GM12801 (cell line): ENCODE measurements around the gene INSL4.

ENCODE experiments used
- TF ChIP-seq, protein P1 (sequence below): IDR thresholded peaks from one replicate; pipeline ENCODE4 v1.5.1; 2011; ENCODE audit warnings: control low read depth; ENCODE audit not compliant: insufficient read length; ENCODE audit errors: extremely low read depth

The INSL4 gene

DNA sequence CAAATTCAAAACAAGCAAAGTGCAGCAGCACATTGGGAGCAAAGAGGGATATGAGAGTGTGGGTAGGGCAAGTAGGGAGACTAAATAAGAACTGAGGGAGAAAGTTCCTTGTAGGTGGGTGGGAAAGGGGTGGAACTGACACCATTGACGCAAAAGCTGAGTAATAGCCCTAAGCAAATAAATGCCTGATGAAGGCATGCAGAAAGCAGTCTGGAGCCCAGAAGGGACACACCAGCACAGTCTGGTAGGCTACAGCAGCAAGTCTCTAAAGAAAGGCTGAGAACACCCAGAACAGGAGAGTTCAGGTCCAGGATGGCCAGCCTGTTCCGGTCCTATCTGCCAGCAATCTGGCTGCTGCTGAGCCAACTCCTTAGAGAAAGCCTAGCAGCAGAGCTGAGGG lies at the start of gene INSL4:
TSS of gene INSL4 (plus strand) at position 208 of the 400 bp plus-strand sequence. CDS start at position 313, 105 bp downstream.
- TF ChIP-seq, protein P1, sequence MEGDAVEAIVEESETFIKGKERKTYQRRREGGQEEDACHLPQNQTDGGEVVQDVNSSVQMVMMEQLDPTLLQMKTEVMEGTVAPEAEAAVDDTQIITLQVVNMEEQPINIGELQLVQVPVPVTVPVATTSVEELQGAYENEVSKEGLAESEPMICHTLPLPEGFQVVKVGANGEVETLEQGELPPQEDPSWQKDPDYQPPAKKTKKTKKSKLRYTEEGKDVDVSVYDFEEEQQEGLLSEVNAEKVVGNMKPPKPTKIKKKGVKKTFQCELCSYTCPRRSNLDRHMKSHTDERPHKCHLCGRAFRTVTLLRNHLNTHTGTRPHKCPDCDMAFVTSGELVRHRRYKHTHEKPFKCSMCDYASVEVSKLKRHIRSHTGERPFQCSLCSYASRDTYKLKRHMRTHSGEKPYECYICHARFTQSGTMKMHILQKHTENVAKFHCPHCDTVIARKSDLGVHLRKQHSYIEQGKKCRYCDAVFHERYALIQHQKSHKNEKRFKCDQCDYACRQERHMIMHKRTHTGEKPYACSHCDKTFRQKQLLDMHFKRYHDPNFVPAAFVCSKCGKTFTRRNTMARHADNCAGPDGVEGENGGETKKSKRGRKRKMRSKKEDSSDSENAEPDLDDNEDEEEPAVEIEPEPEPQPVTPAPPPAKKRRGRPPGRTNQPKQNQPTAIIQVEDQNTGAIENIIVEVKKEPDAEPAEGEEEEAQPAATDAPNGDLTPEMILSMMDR = no peak

DNA sequence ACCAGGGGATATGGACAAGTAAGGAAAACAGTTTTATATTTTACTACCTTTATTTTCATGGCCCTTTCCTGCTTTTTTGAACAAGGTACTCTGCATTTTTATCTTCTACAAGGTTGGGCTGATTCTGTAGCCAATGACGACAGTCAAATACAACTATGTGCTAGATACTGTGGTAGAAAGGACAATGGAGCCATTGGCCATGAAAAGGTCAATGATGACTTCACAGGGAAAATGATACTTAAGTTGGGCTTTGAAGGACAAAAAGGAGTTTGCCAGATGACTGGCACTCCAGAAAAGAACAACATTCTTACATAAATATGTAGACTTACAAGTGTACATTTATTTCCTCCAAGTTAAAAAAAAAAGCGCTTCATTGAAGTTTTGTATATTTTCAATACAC lies 46.4 kb upstream of the INSL4 start:
- TF ChIP-seq, protein P1 = no peak

DNA sequence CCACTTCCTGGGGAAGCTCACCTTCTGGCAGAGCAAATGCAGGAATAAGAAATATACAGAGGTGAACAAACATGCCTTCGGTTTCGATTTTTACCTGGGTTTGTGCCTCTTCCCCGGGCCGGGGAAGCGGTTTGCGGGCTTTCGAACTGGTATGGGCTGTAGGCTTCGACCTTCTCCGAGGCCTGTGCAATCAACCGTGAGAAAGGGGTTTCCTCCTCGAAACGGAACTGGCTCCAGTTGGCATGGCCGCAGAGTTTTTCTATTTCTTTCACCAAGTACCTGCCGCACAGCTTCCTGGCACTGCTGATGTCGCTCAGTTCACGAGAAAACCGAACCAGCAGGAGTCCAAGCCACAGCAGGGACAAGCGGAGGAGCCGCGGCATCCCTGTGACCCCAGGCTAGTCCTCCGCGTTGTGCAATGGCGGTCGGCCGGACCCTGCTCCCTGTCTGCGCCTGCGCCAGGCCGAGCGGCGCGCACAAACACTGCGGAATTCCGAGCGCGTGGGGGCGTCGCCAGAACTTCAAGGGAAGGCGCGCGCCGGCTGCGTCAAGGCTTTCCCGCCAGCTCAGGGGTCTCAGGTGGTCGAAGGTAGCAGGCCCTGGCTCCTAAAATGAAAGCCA lies 45.9 kb upstream of the INSL4 start, which contains the start of gene INSL6:
TSS of gene INSL6 (minus strand) at position 420 of the 621 bp plus-strand sequence. CDS start at position 383, 37 bp downstream.
- TF ChIP-seq, protein P1 = no peak

- TF ChIP-seq, protein P1 = no peak
These were observed 44.6 kb upstream of the INSL4 start for GRCh38 chr9:5186416-5187169.

DNA sequence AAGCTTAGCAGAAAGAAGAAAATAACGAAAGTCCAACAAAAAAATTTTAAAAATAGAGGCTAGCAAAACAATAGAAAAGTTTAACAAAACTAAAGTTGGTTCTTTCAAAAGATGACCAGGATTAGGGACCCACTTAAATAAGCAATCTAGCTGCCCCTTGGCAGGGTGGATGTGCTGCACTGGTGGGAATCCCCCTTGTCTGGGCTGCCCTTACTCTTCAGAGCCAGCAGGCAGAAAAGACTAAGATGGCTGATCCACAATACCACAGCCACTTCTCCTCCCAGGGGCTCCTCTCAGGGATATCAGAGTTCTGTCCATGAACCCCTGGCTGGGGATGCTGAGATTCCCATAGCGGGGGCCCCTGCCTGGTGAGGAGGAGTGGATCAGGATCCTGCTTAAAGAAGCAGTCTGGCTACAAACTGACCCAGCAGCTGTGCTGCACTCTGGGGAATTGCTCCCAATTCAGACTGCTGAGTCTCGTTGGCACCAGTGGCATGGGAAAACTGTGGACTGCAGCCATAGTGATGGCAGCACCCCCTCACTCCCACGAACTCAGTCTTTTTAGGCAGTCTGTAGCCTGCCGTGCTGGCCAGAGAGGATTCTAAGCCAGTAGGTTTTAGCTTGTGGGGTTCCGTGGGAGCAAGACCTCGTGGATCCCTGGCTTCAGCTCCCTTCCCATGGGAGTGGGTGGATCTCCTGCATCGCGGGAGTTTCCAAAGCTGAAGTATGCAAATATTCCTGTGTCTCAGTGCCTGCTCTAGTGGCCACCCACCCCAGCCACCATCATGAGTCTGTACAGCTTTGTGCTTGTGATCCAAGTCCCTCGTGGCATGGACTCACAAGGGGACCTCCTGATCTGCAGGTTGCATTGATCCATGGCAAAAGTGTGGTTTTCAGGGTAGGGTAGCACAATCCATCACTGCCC lies 42.9 kb upstream of the INSL4 start:
- TF ChIP-seq, protein P1 = no peak

DNA sequence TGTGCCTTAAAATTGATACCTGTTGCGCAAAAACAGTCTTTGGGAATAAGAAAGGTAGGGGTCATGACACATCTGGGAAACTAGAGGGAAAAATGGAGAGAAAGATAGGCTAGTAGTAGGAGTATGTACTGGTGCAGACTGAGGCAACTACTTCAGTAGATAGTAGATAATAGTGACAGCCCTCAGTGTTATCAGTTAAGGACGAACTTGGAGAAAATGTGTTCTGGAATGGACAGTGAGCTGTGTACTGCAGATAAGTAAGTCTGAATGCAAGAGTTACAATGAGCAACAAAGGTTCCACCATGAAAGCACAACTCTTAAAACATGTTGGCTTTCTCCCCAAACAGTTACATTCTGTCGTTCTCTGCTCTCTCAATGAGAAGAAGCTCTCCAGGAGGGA lies 39.2 kb upstream of the INSL4 start:
- TF ChIP-seq, protein P1 = no peak

GRCh38 chr9:5193345-5193744 lies 37.9 kb upstream of the INSL4 start:
- TF ChIP-seq, protein P1 = no peak
